HG02884 (cell line): Measurements from ENCODE around the gene SOX9.
"Not testable (repeated sequence)": the region's sequence is repeated elsewhere in the genome, so short reads cannot be mapped to it uniquely, and the experiment has no call there.

Source experiments
- ATAC-seq: cut with Tn5 transposase; IDR thresholded peaks from one replicate; pipeline ENCODE4 v1.9.1; 2021; ENCODE audit warnings: mild to moderate bottlenecking, moderate library complexity; ENCODE audit not compliant: unreplicated experiment

Gene SOX9

GRCh38 chr17:72110942-72111318 lies 9.9 kb upstream of the SOX9 start:
- no peak for ATAC-seq

GRCh38 chr17:72111336-72111923 lies 9.4 kb upstream of the SOX9 start:
- ATAC-seq: no peak

GRCh38 chr17:72111926-72112325 lies 8.9 kb upstream of the SOX9 start:
- not testable (repeated sequence) for ATAC-seq

GRCh38 chr17:72113751-72114150 lies 7.1 kb upstream of the SOX9 start:
- no peak for ATAC-seq

- ATAC-seq: no peak
Observed at GRCh38 chr17:72115781-72116525, 4.9 kb upstream of the SOX9 start.

GRCh38 chr17:72116661-72117521 lies 3.9 kb upstream of the SOX9 start:
- no peak for ATAC-seq

GRCh38 chr17:72117535-72118334 lies 3.1 kb upstream of the SOX9 start:
- no peak for ATAC-seq

GRCh38 chr17:72118335-72119076 lies 2.3 kb upstream of the SOX9 start:
- no peak for ATAC-seq

GRCh38 chr17:72119077-72119872 lies 1.5 kb upstream of the SOX9 start:
- ATAC-seq: no peak

- ATAC-seq: no peak
Observed at GRCh38 chr17:72119873-72120641, 763 bp upstream of the SOX9 start.

GRCh38 chr17:72121164-72122009 lies 567 bp downstream of the SOX9 start:
- no peak for ATAC-seq

GRCh38 chr17:72122010-72122764 lies 1.4 kb downstream of the SOX9 start:
- no peak for ATAC-seq

- no peak for ATAC-seq
Observed at GRCh38 chr17:72122765-72123529, 2.1 kb downstream of the SOX9 start.

GRCh38 chr17:72123530-72124437 lies 3.0 kb downstream of the SOX9 start:
- no peak for ATAC-seq

- ATAC-seq: no peak
Observed at GRCh38 chr17:72124438-72124775, 3.6 kb downstream of the SOX9 start.
